ENCODE data around the gene AP2S1.

DNA sequence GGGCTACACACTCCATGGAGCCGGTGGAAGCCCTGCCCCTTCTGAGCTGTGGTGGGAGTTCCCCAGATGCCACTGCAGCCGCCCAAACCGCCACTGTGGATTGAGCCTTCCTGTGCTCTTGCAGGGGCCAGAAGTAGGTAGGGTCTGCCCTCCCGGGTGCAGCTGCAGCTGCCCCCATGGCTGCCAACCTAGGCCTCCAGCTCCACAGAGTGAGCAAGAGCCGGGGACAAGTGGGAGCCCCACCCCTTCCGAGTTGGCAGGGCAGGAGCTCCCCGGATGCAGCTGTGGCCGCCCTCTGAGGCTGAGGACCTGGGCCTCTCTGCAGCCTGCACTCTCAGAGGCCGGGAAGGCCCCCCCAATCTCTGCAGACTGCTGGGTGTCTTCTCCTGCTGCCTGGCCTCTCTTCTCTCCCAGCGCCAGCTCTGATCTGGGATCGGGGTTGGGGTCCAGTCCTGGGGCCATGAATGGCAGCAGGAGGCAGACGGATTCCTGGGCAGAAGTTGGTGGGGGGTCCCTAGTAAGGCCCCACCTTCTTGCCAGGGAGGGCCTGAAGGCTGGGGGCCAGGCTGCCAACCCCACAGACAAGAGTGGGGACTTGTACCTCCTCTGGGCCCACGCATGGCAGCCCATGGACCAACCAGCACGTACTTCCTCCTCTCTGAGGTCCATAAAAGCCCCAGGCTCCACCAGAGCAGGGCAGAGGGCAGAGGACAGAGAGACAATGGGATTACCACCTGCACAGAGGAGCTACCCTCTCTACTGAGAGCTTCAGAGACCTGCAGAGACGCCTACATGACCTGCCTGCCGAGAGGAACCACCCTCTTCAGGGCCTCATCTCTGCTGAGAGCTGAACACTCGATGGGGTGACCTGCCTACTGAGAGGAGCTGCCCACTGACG, 28.9 kb downstream of the AP2S1 start:
- TF ChIP-seq, protein P1, sequence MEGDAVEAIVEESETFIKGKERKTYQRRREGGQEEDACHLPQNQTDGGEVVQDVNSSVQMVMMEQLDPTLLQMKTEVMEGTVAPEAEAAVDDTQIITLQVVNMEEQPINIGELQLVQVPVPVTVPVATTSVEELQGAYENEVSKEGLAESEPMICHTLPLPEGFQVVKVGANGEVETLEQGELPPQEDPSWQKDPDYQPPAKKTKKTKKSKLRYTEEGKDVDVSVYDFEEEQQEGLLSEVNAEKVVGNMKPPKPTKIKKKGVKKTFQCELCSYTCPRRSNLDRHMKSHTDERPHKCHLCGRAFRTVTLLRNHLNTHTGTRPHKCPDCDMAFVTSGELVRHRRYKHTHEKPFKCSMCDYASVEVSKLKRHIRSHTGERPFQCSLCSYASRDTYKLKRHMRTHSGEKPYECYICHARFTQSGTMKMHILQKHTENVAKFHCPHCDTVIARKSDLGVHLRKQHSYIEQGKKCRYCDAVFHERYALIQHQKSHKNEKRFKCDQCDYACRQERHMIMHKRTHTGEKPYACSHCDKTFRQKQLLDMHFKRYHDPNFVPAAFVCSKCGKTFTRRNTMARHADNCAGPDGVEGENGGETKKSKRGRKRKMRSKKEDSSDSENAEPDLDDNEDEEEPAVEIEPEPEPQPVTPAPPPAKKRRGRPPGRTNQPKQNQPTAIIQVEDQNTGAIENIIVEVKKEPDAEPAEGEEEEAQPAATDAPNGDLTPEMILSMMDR (conservative IDR thresholded peaks at IDR 0.05; ENCODE audit: low read depth, low read length): no peak
- TF ChIP-seq RAD21 (IDR thresholded peaks at IDR 0.05; ENCODE audit: low read length): no peak
- TF ChIP-seq, protein P2, sequence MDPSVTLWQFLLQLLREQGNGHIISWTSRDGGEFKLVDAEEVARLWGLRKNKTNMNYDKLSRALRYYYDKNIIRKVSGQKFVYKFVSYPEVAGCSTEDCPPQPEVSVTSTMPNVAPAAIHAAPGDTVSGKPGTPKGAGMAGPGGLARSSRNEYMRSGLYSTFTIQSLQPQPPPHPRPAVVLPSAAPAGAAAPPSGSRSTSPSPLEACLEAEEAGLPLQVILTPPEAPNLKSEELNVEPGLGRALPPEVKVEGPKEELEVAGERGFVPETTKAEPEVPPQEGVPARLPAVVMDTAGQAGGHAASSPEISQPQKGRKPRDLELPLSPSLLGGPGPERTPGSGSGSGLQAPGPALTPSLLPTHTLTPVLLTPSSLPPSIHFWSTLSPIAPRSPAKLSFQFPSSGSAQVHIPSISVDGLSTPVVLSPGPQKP (IDR thresholded peaks at IDR 0.05; ENCODE audit: borderline replicate concordance, low read depth, low read length): no peak
- TF ChIP-seq, protein P3, sequence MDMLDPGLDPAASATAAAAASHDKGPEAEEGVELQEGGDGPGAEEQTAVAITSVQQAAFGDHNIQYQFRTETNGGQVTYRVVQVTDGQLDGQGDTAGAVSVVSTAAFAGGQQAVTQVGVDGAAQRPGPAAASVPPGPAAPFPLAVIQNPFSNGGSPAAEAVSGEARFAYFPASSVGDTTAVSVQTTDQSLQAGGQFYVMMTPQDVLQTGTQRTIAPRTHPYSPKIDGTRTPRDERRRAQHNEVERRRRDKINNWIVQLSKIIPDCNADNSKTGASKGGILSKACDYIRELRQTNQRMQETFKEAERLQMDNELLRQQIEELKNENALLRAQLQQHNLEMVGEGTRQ (IDR thresholded peaks at IDR 0.05; ENCODE audit: low read depth, low read length): no peak

All from IMR-90 (cell line).